Measurements from ENCODE around the gene ELMO1.

ELMO1 gene

DNA sequence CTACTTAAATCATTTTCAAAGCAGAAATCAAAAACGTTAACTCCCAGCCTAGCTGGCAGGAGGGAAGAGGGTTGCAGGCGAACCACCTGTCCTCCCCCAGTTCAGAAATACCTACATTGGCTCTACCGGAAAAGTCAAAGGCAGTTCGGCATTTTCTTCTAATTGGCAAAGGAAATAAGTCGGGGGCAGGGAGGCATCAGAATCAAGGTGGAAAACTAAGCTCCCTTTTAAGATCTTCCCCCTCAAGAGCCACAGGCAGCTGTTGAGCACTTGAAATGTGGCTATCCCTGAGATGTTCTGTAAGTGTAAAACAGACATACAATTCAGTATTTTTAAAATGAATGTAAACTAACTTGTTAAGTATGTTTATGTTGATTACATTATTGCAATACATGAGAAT is 957 bp upstream of the ELMO1 start:
- DNase-seq (ENCODE audit: low read depth): no peak
- TF ChIP-seq, protein P1, sequence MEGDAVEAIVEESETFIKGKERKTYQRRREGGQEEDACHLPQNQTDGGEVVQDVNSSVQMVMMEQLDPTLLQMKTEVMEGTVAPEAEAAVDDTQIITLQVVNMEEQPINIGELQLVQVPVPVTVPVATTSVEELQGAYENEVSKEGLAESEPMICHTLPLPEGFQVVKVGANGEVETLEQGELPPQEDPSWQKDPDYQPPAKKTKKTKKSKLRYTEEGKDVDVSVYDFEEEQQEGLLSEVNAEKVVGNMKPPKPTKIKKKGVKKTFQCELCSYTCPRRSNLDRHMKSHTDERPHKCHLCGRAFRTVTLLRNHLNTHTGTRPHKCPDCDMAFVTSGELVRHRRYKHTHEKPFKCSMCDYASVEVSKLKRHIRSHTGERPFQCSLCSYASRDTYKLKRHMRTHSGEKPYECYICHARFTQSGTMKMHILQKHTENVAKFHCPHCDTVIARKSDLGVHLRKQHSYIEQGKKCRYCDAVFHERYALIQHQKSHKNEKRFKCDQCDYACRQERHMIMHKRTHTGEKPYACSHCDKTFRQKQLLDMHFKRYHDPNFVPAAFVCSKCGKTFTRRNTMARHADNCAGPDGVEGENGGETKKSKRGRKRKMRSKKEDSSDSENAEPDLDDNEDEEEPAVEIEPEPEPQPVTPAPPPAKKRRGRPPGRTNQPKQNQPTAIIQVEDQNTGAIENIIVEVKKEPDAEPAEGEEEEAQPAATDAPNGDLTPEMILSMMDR (IDR thresholded peaks at IDR 0.05; ENCODE audit: low read depth, low read length, missing control alignments): no peak
- in situ Hi-C loops (cut with HindIII; ENCODE audit: low sequenced_read_pairs): no loop called here
- no peak overlapping the region for H3K4me3 ChIP-seq (ENCODE audit: low read depth, low read length)

DNA sequence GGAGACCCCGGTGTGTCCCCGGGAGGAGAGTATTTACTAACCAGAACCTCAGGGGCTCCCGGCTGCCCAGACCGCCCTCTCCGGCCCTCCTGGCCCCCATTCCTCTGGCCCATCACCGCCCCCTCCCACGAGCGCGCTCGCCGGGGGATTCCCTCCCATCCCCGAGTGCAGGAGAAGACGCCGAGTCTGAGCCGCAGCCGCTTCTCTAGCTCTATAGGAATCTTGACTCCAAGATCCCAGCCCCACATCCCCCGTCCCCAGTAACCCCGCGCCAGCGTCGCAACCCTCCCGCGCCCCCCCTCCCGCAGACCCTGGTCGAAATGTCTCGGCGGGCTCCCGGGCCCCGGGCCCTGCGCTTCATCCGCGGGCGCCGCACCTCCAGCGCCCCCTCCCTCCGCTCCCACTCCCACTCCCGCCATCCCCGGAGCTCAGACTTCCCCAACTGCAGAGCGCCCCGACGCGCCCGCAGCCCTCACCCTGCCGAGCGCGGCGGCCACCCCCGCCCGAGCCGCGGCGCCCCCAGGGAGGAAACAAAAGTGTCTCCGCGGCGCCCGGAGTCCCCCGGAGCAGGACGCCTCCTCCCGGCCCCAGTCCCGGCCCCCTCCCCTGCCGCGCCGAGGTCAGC is 541 bp downstream of the ELMO1 start:
- in situ Hi-C loops (cut with HindIII; ENCODE audit: low sequenced_read_pairs): no loop called here
- TF ChIP-seq, protein P1 (IDR thresholded peaks at IDR 0.05; ENCODE audit: low read depth, low read length, missing control alignments): no peak
- peak overlapping the region; percentile 51 for H3K4me3 ChIP-seq (ENCODE audit: low read depth, low read length)
- DNase-seq (ENCODE audit: low read depth): no peak

DNA sequence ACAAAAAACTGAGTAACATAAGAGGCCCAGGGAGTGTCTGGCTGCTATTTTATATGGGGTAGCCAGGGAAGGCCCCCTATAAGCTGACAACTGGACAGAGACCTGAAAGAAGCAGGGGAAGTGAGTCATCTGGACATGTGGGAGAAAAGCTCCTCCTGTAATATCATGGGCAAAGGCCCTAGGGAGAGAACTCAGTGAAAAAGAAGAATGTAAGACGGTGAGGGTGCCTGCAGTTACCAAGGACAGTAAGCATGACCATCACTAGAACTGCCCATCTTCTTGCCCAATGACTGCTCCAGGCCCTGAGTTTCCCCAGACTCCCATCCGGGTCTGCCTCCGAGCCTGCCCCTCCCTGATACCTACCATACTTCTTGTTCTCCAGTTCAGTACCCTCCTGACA is 2.3 kb downstream of the ELMO1 start:
- H3K4me3 ChIP-seq (ENCODE audit: low read depth, low read length): no peak overlapping the region
- no peak for DNase-seq (ENCODE audit: low read depth)
- in situ Hi-C loops (cut with HindIII; ENCODE audit: low sequenced_read_pairs): no loop called here
- TF ChIP-seq, protein P1 (IDR thresholded peaks at IDR 0.05; ENCODE audit: low read depth, low read length, missing control alignments): no peak

DNA sequence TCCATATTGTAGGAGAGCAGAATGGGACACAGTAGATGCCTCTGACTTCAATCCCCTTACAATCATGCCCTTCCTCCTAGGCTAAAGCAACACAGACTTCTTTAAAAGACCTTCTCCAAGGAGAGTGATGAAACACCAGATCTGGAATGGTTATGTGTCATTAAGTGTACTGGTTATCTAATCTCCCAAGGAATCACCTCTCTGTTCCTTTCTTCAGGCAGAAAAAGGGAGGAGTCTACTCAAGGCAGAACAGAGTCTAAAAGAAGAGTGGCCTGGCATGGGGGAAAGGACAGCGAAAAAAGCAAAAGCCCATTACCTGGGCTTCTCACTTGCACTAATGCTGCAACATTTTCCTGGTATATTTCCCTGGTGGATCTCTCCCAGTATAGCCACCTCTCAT is 2.9 kb downstream of the ELMO1 start:
- H3K4me3 ChIP-seq (ENCODE audit: low read depth, low read length): no peak overlapping the region
- TF ChIP-seq, protein P1 (IDR thresholded peaks at IDR 0.05; ENCODE audit: low read depth, low read length, missing control alignments): no peak
- DNase-seq (ENCODE audit: low read depth): no peak
- in situ Hi-C loops (cut with HindIII; ENCODE audit: low sequenced_read_pairs): no loop called here

DNA sequence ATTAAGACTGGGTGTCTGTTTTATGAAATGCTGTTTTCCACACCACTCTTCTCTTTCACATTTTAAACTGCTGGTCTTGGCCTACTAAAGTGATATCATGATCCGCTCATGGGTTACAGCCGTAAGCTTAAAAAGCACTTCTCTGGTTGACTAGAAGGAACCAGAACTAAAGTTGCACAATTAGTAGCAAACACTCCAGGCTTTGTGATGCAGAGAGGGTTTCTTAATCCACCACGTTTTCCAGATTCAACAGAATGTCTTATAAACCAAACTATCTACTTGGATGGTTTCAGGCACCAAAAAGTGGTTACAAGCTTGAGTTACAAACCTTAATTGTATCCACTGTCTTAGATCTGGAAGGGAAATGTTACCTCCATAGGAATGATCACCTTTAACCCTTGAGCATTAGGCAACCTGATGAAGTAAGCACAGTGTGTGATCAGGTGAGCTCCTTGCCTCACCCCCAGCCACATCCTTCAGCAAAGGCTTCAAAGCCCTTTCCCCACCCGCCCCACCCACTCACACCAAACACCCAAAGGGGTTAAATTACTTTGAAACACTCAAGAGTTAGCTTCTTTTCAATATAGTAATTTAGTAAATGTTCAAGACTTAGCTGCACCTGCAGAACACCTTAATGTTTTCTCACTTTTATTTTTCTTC is 3.5 kb downstream of the ELMO1 start:
- no peak overlapping the region for H3K4me3 ChIP-seq (ENCODE audit: low read depth, low read length)
- DNase-seq (ENCODE audit: low read depth): no peak
- TF ChIP-seq, protein P1 (IDR thresholded peaks at IDR 0.05; ENCODE audit: low read depth, low read length, missing control alignments): no peak
- in situ Hi-C loops (cut with HindIII; ENCODE audit: low sequenced_read_pairs): no loop called here

DNA sequence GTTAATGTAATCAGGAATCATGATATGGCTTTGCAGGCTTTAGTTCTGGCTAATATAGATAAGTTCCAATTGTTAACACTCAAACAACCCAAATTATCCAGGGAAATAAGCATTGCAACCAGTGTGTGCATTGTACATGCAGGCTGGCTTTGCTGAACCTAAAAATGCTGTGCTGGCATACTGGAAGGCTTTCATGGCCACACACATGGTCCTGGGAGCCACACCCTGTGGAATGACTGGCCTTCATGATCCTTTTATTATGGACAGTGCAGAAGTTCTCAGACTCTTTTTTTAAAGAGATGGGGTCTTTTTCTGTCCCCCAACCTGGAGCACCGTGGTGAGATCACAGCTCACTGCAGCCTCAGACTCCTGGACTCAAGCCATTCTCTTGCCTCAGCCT is 5.0 kb downstream of the ELMO1 start:
- no peak overlapping the region for H3K4me3 ChIP-seq (ENCODE audit: low read depth, low read length)
- TF ChIP-seq, protein P1 (IDR thresholded peaks at IDR 0.05; ENCODE audit: low read depth, low read length, missing control alignments): no peak
- DNase-seq (ENCODE audit: low read depth): no peak
- in situ Hi-C loops (cut with HindIII; ENCODE audit: low sequenced_read_pairs): no loop called here

Measured in astrocyte of the cerebellum (primary cell).